OCI-LY3 (cell line): ENCODE measurements around the gene TPRG1.

Experiments
- H2AFZ ChIP-seq: fragments of 200-600, 300-600 bp; shearing (Covaris generic); 2 replicates; pipeline ENCODE4 v1.6.0; 2014; ENCODE audit warnings: antibody characterized with exemption, low read depth, low read length
- H3K27ac ChIP-seq: fragments of 200-600, 300-600 bp; sonication (generic); 2 replicates; pipeline ENCODE4 v1.5.1; 2014; ENCODE audit warnings: mild to moderate bottlenecking, low read length, moderate library complexity, mixed read lengths
- H3K27me3 ChIP-seq: fragments of 200-600, 300-600 bp; sonication (generic); 2 replicates; pipeline ENCODE4 v1.6.1; 2014; ENCODE audit warnings: low read depth, low read length, mixed read lengths
- H3K36me3 ChIP-seq: fragments of 200-600, 300-600 bp; sonication (generic); replicated peaks from 2 replicates; pipeline ENCODE3; 2014; ENCODE audit warnings: low read depth, low read length, mixed read lengths
- H3K4me1 ChIP-seq: fragments of 300-600, 200-600 bp; sonication (generic); 2 replicates; pipeline ENCODE4 v1.6.1; 2014; ENCODE audit warnings: low read length, mixed read lengths
- H3K4me2 ChIP-seq: fragments of 200-600, 300-600 bp; sonication (generic); 2 replicates; pipeline ENCODE4 v1.6.1; 2014; ENCODE audit warnings: low read length, mixed read lengths
- H3K4me3 ChIP-seq: fragments of 300-600, 200-600 bp; sonication (generic); 2 replicates; pipeline ENCODE4 v1.5.1; 2014; ENCODE audit warnings: antibody characterized with exemption, mild to moderate bottlenecking, low read length, moderate library complexity
- H3K79me2 ChIP-seq: fragments of 300-600, 200-600 bp; shearing (Covaris generic); 2 replicates; pipeline ENCODE4 v1.6.1; 2014; ENCODE audit warnings: mild to moderate bottlenecking, low read length, mixed read lengths
- H3K9ac ChIP-seq: fragments of 300-600, 200-600 bp; shearing (Covaris generic); 2 replicates; pipeline ENCODE4 v1.6.0; 2014; ENCODE audit warnings: mild to moderate bottlenecking, low read length, moderate library complexity
- H3K9me3 ChIP-seq: fragments of 200-600, 300-600 bp; shearing (Covaris generic); 2 replicates; pipeline ENCODE4 v1.6.1; 2014; ENCODE audit warnings: low read length, mixed read lengths; ENCODE audit not compliant: insufficient read depth
- H4K20me1 ChIP-seq: fragments of 200-600, 300-600 bp; sonication (generic); 2 replicates; pipeline ENCODE4 v1.6.1; 2016; ENCODE audit warnings: low read length, mixed read lengths; ENCODE audit not compliant: insufficient read depth
- CTCF ChIP-seq: fragments of 200-600, 300-600 bp; sonication (generic); IDR thresholded peaks from 2 replicates; pipeline ENCODE4 v1.5.1; 2014; ENCODE audit warnings: antibody characterized with exemption, low read length, low read depth
- EZH2phosphoT487 ChIP-seq: fragments of 200-600 bp; shearing (Covaris generic); IDR thresholded peaks from 2 replicates; pipeline ENCODE4 v1.6.1; 2018; ENCODE audit warnings: antibody characterized with exemption, mixed run types, low read depth

The TPRG1 gene

GRCh38 chr3:189171707-189172106 is at the start of gene TPRG1:
Gene TPRG1, plus strand, starts transcription at chr3:189171971. Its CDS starts 35,414 bp downstream, at chr3:189207385.
- no peaks in the 10 kb centered on the region for H3K4me1 ChIP-seq

GRCh38 chr3:189122110-189122509 is 49.7 kb upstream of the TPRG1 start:
- peaks cover 9% of the 10 kb centered on the region for H3K9me3 ChIP-seq
- no peak overlapping the region for H3K9ac ChIP-seq
- no peaks in the 10 kb centered on the region for H3K4me1 ChIP-seq
- no peaks in the 10 kb centered on the region for H3K27me3 ChIP-seq
- H2AFZ ChIP-seq: no peak overlapping the region
- H3K4me2 ChIP-seq: no peak overlapping the region
- no peak overlapping the region for H3K4me3 ChIP-seq
- no peaks in the 10 kb centered on the region for H4K20me1 ChIP-seq
- no peak for TF ChIP-seq EZH2phosphoT487
- no peak for TF ChIP-seq CTCF
- H3K36me3 ChIP-seq: peaks cover 2% of the 10 kb centered on the region
- H3K79me2 ChIP-seq: no peaks in the 10 kb centered on the region
- H3K27ac ChIP-seq: no peak overlapping the region

More at GRCh38 chr3:189171707-189172106, at the start of gene TPRG1:
- Histone ChIP-seq H4K20me1 (no peaks in the 10 kb centered on the region), H3K9ac (no peak within 1 kb of the TSS), H3K4me2 (no peak within 1 kb of the TSS), H3K4me3 (no peak within 1 kb of the TSS), H3K9me3 (no peaks in the 10 kb centered on the region), H3K27me3 (no peaks in the 10 kb centered on the region), H2AFZ (no peak within 1 kb of the TSS), H3K79me2 (no peaks in the 10 kb centered on the region), H3K36me3 (no peaks in the 10 kb centered on the region), H3K27ac (no peak within 1 kb of the TSS)
- TF ChIP-seq EZH2phosphoT487: no peak
- no peak for TF ChIP-seq CTCF

- Histone ChIP-seq H3K79me2 (no peaks in the 10 kb centered on the region), H3K27ac (no peak overlapping the region), H3K27me3 (no peaks in the 10 kb centered on the region), H3K4me1 (no peaks in the 10 kb centered on the region), H3K36me3 (peaks cover 2% of the 10 kb centered on the region), H4K20me1 (no peaks in the 10 kb centered on the region), H3K4me2 (no peak overlapping the region), H3K9me3 (peaks cover 9% of the 10 kb centered on the region), H3K4me3 (no peak overlapping the region), H2AFZ (no peak overlapping the region), H3K9ac (no peak overlapping the region)
- TF ChIP-seq EZH2phosphoT487: no peak
- no peak for TF ChIP-seq CTCF
Observed at GRCh38 chr3:189122526-189123205, 49.1 kb upstream of the TPRG1 start.

- H3K4me2 ChIP-seq: no peak overlapping the region
- no peaks in the 10 kb centered on the region for H3K4me1 ChIP-seq
- H2AFZ ChIP-seq: no peak overlapping the region
- H3K27me3 ChIP-seq: no peaks in the 10 kb centered on the region
- peaks cover 2% of the 10 kb centered on the region for H3K36me3 ChIP-seq
- peaks cover 9% of the 10 kb centered on the region for H3K9me3 ChIP-seq
- no peaks in the 10 kb centered on the region for H4K20me1 ChIP-seq
- TF ChIP-seq EZH2phosphoT487 (no peak), CTCF (no peak)
- no peaks in the 10 kb centered on the region for H3K79me2 ChIP-seq
- H3K9ac ChIP-seq: no peak overlapping the region
- H3K27ac ChIP-seq: no peak overlapping the region
- H3K4me3 ChIP-seq: no peak overlapping the region
Observed at GRCh38 chr3:189123595-189124387, 48.0 kb upstream of the TPRG1 start.
